Astrocyte (in vitro differentiated cells and primary cell): ENCODE results near the gene KPNA6. TPM values are rescaled to one million over a fixed set of nuclear protein-coding genes. Genes with fewer than 3 reads are reported as not detected.

ENCODE experiments used
- DNase-seq: peaks from one replicate; pipeline ENCODE4 v3.0.0-alpha.2; 2010; ENCODE audit warnings: low read depth
- FAIRE-seq: peaks from 2 replicates; lab custom pipeline; 2011; peaks lifted over from hg19 to GRCh38; lab: Jason Lieb, UNC
- H2AFZ ChIP-seq: 2 replicates; pipeline ENCODE4 v1.6.0; 2012; ENCODE audit warnings: low read depth, low read length, inconsistent platforms
- H3K27ac ChIP-seq: 2 replicates; pipeline ENCODE4 v1.5.1; 2011; ENCODE audit warnings: low read depth, low read length, inconsistent platforms
- H3K27me3 ChIP-seq: 2 replicates; pipeline ENCODE4 v1.6.0; 2011; ENCODE audit warnings: low read length, inconsistent platforms; ENCODE audit not compliant: insufficient read depth
- H3K36me3 ChIP-seq: 2 replicates; pipeline ENCODE4 v1.5.1; 2011; ENCODE audit warnings: low read length, inconsistent platforms; ENCODE audit not compliant: insufficient read depth
- H3K4me1 ChIP-seq: 2 replicates; pipeline ENCODE4 v1.5.1; 2011; ENCODE audit warnings: low read length, inconsistent platforms; ENCODE audit not compliant: insufficient read depth
- H3K4me2 ChIP-seq: 2 replicates; pipeline ENCODE4 v1.6.0; 2012; ENCODE audit warnings: low read length, inconsistent platforms
- H3K4me3 ChIP-seq: 2 replicates; pipeline ENCODE4 v1.5.1; 2011; ENCODE audit warnings: low read depth, mild to moderate bottlenecking, low read length, inconsistent platforms; ENCODE audit not compliant: insufficient read depth
- H3K79me2 ChIP-seq: 2 replicates; pipeline ENCODE4 v1.6.0; 2012; ENCODE audit warnings: mild to moderate bottlenecking, low read length, inconsistent platforms; ENCODE audit not compliant: insufficient read depth
- H3K9ac ChIP-seq: 2 replicates; pipeline ENCODE4 v1.6.0; 2012; ENCODE audit warnings: mild to moderate bottlenecking, low read length, inconsistent platforms
- H3K9me3 ChIP-seq: 2 replicates; pipeline ENCODE4 v1.5.1; 2012; ENCODE audit warnings: low read depth, mild to moderate bottlenecking, low read length, inconsistent platforms; ENCODE audit not compliant: insufficient read depth
- H4K20me1 ChIP-seq: 2 replicates; pipeline ENCODE4 v1.6.0; 2012; ENCODE audit warnings: low read length, inconsistent platforms; ENCODE audit not compliant: insufficient read depth
- H3K27ac Mint-ChIP-seq: one replicate; pipeline ENCODE4 v1.8.0; 2021; ENCODE audit warnings: mild to moderate bottlenecking, mixed read lengths; ENCODE audit not compliant: unreplicated experiment
- H3K27me3 Mint-ChIP-seq: one replicate; pipeline ENCODE4 v1.8.0; 2021; ENCODE audit warnings: low read depth, mixed read lengths; ENCODE audit not compliant: unreplicated experiment
- H3K36me3 Mint-ChIP-seq: one replicate; pipeline ENCODE4 v1.8.0; 2021; ENCODE audit warnings: low read depth, mixed read lengths; ENCODE audit not compliant: unreplicated experiment
- H3K4me1 Mint-ChIP-seq: one replicate; pipeline ENCODE4 v1.8.0; 2021; ENCODE audit warnings: low read depth, mixed read lengths; ENCODE audit not compliant: unreplicated experiment
- H3K4me3 Mint-ChIP-seq: one replicate; pipeline ENCODE4 v1.8.0; 2021; ENCODE audit warnings: mild to moderate bottlenecking, moderate library complexity, mixed read lengths; ENCODE audit not compliant: unreplicated experiment
- H3K9me3 Mint-ChIP-seq: one replicate; pipeline ENCODE4 v1.8.0; 2021; ENCODE audit warnings: mild to moderate bottlenecking, mixed read lengths; ENCODE audit not compliant: unreplicated experiment
- CTCF ChIP-seq: IDR thresholded peaks from 2 replicates; pipeline ENCODE4 v1.5.1; 2011; ENCODE audit warnings: low read depth, mild to moderate bottlenecking, inconsistent platforms, low read length, moderate library complexity; ENCODE audit not compliant: insufficient read depth
- EZH2 ChIP-seq: IDR thresholded peaks from 2 replicates; pipeline ENCODE4 v1.6.1; 2012; ENCODE audit warnings: mild to moderate bottlenecking, low read length, inconsistent platforms; ENCODE audit not compliant: insufficient read depth
- total RNA-seq: library from RNA; stranded (reverse); gene quantifications from 2 replicates; pipeline ENCODE4 v1.2.1, GENCODE V29; 2021

Gene KPNA6
- total RNA-seq, 1 donor from 2014 or later, result 122 TPM

GRCh38 chr1:32216566-32216965, 108.7 kb downstream of the KPNA6 start:
- Mint-ChIP-seq H3K36me3 (peaks cover 10% of the 10 kb centered on the region), H3K4me1 (peaks cover 6% of the 10 kb centered on the region), H3K4me3 (no peak overlapping the region), H3K27me3 (no peaks in the 10 kb centered on the region), H3K9me3 (no peaks in the 10 kb centered on the region), H3K27ac (no peak overlapping the region)
- no peaks in the 10 kb centered on the region for H4K20me1 ChIP-seq
- peaks cover 9% of the 10 kb centered on the region for H3K4me1 ChIP-seq
- TF ChIP-seq CTCF (no peak), EZH2 (no peak)
- H3K9ac ChIP-seq, result no peak overlapping the region
- peaks cover 16% of the 10 kb centered on the region for H3K36me3 ChIP-seq
- DNase-seq (no peak), FAIRE-seq (no peak)
- H3K9me3 ChIP-seq, result no peaks in the 10 kb centered on the region
- no peak overlapping the region for H3K4me2 ChIP-seq
- H3K27me3 ChIP-seq, result no peaks in the 10 kb centered on the region
- no peak overlapping the region for H3K4me3 ChIP-seq
- no peak overlapping the region for H3K27ac ChIP-seq
- no peak overlapping the region for H2AFZ ChIP-seq
- peaks cover 19% of the 10 kb centered on the region for H3K79me2 ChIP-seq

- Histone ChIP-seq H4K20me1 (peaks cover 5% of the 10 kb centered on the region), H2AFZ (no peak overlapping the region), H3K9me3 (no peaks in the 10 kb centered on the region), H3K4me2 (no peak overlapping the region), H3K27me3 (no peaks in the 10 kb centered on the region), H3K9ac (no peak overlapping the region), H3K4me1 (peaks cover 19% of the 10 kb centered on the region), H3K27ac (no peak overlapping the region), H3K79me2 (peaks cover 43% of the 10 kb centered on the region), H3K4me3 (no peak overlapping the region), H3K36me3 (peaks cover 16% of the 10 kb centered on the region)
- TF ChIP-seq CTCF (no peak), EZH2 (no peak)
- no peaks in the 10 kb centered on the region for H3K9me3 Mint-ChIP-seq
- peaks cover 12% of the 10 kb centered on the region for H3K4me1 Mint-ChIP-seq
- no peaks in the 10 kb centered on the region for H3K27me3 Mint-ChIP-seq
- H3K36me3 Mint-ChIP-seq, result peaks cover 14% of the 10 kb centered on the region
- H3K27ac Mint-ChIP-seq, result peak overlapping the region; percentile 26
- no peak for DNase-seq
- H3K4me3 Mint-ChIP-seq, result no peak overlapping the region
- FAIRE-seq, result no peak
These were observed 111.2 kb downstream of the KPNA6 start for GRCh38 chr1:32219022-32219421.

GRCh38 chr1:32220746-32221580, 113.1 kb downstream of the KPNA6 start:
- TF ChIP-seq CTCF (no peak), EZH2 (no peak)
- Histone ChIP-seq H2AFZ (no peak overlapping the region), H3K79me2 (peaks cover 52% of the 10 kb centered on the region), H3K4me3 (peak overlapping the region; percentile 98), H3K4me1 (peaks cover 19% of the 10 kb centered on the region), H3K36me3 (peaks cover 21% of the 10 kb centered on the region), H3K9ac (peak overlapping the region; percentile 100), H3K27me3 (no peaks in the 10 kb centered on the region), H4K20me1 (peaks cover 8% of the 10 kb centered on the region), H3K4me2 (peak overlapping the region; percentile 97), H3K9me3 (no peaks in the 10 kb centered on the region), H3K27ac (no peak overlapping the region)
- Mint-ChIP-seq H3K4me1 (peaks cover 14% of the 10 kb centered on the region), H3K9me3 (no peaks in the 10 kb centered on the region), H3K36me3 (peaks cover 20% of the 10 kb centered on the region), H3K4me3 (peak overlapping the region; percentile 98), H3K27me3 (no peaks in the 10 kb centered on the region), H3K27ac (peak overlapping the region; percentile 88)
- no peak for FAIRE-seq
- DNase-seq, result no peak
